ENCODE measurements around the gene FANCC.

FANCC gene

DNA sequence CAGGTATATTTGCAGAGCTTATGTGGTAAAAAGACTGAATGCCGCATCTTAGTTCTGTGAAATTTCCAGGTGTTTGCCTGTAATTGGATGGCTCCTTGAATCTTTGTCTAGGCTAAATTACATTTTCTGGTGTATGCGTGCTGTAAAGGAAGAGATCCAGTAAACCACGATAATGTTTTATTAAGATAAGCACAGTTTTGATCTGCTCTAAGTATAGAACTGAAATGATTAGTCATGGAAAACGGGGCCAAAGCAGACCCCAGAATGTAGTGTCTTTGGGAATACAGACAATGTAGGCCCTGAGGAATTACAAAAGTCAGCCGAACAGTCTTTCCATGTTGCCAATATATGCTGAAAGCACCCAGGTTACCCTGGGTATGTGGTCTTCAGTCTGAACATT lies 257.3 kb downstream of the FANCC start:
- no peak for DNase-seq (ENCODE audit: low spot score)
- TF ChIP-seq CTCF (IDR thresholded peaks at IDR 0.05; ENCODE audit: borderline replicate concordance, control extremely low read depth, extremely low read depth, insufficient read depth, missing control alignments), result no peak
- in situ Hi-C loops (cut with MboI; ENCODE audit: low sequenced_read_pairs, unreplicated experiment), result no loop called here

- DNase-seq (ENCODE audit: low spot score), result no peak
- no peak for TF ChIP-seq CTCF (IDR thresholded peaks at IDR 0.05; ENCODE audit: borderline replicate concordance, control extremely low read depth, extremely low read depth, insufficient read depth, missing control alignments)
- in situ Hi-C loops (cut with MboI; ENCODE audit: low sequenced_read_pairs, unreplicated experiment), result no loop called here
Measured at GRCh38 chr9:95058795-95059386, 258.6 kb downstream of the FANCC start.

- in situ Hi-C loops (cut with MboI; ENCODE audit: low sequenced_read_pairs, unreplicated experiment), result no loop called here
- no peak for DNase-seq (ENCODE audit: low spot score)
- TF ChIP-seq CTCF (IDR thresholded peaks at IDR 0.05; ENCODE audit: borderline replicate concordance, control extremely low read depth, extremely low read depth, insufficient read depth, missing control alignments), result no peak
Measured at GRCh38 chr9:95058121-95058785, 259.3 kb downstream of the FANCC start.

GRCh38 chr9:95057101-95057500 lies 260.4 kb downstream of the FANCC start:
- no peak for DNase-seq (ENCODE audit: low spot score)
- in situ Hi-C loops (cut with MboI; ENCODE audit: low sequenced_read_pairs, unreplicated experiment), result no loop called here
- TF ChIP-seq CTCF (IDR thresholded peaks at IDR 0.05; ENCODE audit: borderline replicate concordance, control extremely low read depth, extremely low read depth, insufficient read depth, missing control alignments), result no peak

GRCh38 chr9:95055851-95056551 lies 261.5 kb downstream of the FANCC start:
- TF ChIP-seq CTCF (IDR thresholded peaks at IDR 0.05; ENCODE audit: borderline replicate concordance, control extremely low read depth, extremely low read depth, insufficient read depth, missing control alignments), result no peak
- in situ Hi-C loops (cut with MboI; ENCODE audit: low sequenced_read_pairs, unreplicated experiment), result no loop called here
- no peak for DNase-seq (ENCODE audit: low spot score)

GRCh38 chr9:95055334-95055850 lies 262.1 kb downstream of the FANCC start:
- in situ Hi-C loops (cut with MboI; ENCODE audit: low sequenced_read_pairs, unreplicated experiment), result no loop called here
- no peak for TF ChIP-seq CTCF (IDR thresholded peaks at IDR 0.05; ENCODE audit: borderline replicate concordance, control extremely low read depth, extremely low read depth, insufficient read depth, missing control alignments)
- DNase-seq (ENCODE audit: low spot score), result no peak
